Fibroblast of skin of left quadriceps (primary cell): ENCODE results near the gene FZD8.

Source experiments
- DNase-seq, 2 experiments: peaks; one replicate each; pipeline ENCODE4 v3.0.0-alpha.2; 2013; ENCODE audit warnings: low read depth in 2 of 2

FZD8 gene

DNA sequence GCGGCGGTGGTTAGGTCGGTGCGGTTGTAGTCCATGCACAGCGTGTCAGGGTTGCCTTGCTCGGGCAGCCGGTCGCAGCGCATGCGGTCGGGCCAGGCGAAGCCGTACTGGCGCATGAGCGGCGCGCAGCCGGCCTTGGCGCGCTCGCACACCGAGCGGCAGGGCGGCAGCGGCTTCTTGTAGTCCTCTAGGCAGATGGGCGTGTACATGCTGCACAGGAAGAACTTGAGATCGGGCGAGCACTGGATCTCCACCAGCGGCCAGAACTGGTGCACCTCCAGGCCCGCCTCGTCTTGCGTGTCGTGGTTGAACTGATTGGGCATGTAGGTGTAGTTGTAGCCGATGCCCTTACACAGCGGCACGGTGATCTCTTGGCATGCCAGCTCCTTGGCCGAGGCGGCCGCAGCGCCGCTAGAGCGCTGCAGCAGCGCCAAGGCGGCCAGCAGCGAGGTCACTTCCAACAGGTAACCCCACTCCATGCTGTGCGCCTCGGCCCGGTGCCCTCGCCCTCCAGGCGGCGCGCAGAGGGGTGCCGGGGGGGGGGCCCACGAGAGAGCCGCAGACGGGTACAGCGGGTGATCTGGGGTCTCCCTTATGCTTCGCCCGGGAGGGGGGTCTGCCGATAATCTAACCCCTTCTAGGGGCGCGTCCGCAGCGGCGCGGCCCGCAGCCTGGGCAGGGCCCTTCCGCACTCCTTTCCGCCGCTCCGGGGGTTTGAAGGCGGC is 983 bp downstream of the FZD8 start:
- DNase-seq = peak; percentile 58

DNA sequence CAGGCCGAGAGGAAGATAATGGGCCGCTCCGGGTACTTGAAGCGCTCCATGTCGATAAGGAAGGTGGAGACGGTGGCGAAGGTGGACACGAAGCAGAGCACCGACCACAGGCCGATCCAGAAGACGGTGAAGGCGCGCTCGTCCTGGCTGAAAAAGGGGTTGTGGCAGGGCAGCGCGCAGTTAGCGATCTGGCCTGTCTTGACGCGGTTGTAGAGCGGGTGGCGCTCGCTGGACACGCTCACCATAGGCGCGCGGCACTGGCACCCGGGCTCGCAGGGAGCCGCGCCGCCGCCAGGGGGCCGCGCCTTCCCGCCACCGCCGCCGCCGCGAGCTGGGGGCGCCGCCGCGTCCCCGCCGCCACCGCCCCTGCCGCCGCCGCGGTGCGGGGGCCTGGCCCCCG is 1.6 kb downstream of the FZD8 start:
- no peak for DNase-seq

DNA sequence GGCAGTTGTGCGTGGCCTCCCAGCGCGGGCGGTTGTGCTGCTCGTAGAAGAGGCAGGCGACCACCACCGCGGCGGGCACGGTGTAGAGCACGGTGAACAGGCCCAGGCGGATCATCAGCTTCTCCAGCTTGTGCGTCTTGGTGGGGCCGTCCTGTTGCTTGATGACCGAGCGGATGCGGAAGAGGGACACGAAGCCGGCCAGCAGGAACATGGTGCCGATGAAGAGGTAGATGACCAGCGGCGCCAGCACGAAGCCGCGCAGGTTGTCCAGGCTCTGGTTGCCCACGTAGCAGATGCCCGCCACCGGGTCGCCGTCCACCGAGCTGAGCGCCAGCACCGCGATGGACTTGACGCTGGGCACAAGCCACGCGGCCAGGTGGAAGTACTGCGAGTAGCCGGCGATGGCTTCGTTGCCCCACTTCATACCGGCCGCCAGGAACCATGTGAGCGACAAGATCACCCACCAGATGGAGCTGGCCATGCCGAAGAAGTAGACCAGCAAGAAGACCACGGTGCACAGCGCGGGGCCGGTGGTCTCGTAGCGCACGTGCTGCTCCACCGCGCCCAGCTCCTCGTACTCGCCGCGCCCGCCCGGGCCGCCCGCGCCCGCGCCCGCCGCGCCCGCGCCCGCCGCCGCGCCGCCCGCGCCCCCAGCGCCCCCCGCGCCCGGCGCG is 2.2 kb downstream of the FZD8 start:
- DNase-seq = no peak

DNA sequence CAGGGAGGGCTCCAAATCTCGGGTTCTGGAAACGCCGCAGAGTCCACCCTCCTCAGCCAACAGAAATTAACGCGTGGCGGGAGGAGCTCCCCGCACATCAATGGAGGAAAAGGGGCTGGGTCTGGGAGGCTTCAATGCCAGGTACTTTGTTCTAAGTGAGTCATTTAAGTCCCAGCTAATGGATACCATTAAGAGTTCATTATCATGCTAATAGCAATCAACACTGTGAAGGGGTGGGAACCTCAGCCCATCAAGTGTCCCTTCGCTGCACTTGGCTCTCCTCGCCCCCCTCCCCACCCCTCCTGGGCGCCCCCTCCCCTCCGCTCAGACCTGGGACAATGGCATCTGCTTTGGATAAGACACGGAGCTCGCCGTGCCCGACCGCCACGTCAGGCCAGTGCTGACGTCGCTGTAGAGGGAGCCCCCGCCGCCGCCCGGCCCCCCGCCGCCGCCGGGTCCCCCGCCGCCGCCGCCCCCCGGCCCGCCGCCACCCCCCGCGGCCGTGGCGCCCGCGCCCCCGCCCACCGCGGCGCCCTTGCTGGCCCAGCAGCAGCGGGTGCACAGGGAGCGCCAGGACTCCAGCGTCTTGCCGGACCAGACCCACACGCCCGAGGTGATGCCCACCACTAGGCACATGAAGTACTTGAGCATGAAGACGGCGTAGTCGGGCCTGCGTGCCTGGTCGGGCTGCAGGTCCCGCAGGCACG is 2.9 kb downstream of the FZD8 start:
- no peak for DNase-seq

DNA sequence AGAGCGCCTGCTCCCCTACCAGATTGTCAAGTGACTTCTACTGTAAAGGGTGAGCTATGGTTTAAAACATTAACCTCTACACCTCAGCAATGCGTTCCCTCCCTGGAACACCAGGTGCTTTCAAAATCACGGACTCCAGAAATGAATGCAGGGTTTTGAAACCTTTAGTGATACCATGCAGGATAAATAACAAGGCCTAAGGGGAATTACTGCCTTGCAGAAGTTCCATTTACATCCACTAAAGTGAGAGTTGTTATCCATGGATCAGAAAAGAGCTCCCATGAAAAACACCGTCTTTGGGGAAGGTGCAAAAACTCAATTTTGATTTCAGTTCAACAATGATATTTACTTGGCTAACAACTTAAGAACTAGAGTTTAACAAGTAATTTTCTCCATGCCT is 4.0 kb downstream of the FZD8 start:
- DNase-seq = no peak

DNA sequence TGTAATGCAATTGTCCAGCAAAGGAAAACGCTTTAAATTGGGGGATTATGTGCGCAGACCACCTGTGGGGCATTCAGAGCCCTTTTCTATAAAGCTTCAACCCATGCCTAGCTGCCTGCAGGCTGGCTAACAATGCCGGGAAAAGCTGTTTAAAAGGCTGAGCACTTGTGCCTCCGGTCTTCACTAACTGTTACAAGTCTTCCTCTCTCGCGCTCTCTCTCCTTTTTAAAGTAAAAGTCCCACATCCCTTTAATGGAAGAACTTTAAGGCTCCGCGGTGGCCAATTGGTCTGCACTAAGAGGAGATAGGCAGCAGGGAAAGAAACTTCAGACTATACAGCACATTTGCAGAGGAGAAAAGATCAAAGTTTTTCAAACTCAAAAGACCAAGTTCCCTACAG is 4.6 kb downstream of the FZD8 start:
- DNase-seq = no peak

DNA sequence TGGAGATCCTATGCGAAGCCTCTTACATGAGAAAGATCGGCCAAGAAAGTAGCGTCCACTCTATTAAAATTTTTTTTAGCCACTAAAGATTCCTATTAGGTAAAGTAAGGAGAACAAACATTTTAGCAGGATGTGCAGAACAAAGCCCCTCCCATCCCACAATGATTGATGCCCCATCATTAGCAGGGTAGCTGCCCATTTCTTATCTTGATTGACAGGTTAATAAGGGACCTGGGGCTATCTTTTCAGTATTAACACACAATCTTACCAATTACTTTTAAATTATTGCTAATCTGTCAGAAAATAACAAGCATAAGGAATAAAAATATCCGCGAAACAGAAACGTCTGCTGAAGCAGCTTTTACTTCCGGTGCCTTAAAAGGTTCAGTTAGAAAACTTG is 5.1 kb downstream of the FZD8 start:
- DNase-seq = no peak

DNA sequence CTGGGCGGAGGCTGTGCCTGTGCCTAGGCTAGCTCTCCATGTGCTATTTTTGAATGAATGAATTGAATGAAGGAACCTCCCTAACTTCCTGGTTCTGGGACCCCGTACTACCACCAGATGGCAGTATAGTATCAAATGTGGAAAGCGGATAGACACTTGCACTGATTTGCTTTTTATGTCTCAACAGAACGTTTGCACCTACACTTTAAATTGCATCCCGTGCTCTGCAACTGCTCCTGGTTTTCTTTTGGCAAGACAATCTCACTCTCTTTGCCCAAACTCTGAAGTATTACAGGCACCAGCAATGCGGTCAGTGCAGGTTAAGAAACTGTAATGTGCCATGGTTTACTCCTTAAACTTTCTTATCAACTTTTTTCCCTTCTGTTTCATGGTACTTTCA is 6.5 kb downstream of the FZD8 start:
- peak; percentile 44 to 50 for DNase-seq

DNA sequence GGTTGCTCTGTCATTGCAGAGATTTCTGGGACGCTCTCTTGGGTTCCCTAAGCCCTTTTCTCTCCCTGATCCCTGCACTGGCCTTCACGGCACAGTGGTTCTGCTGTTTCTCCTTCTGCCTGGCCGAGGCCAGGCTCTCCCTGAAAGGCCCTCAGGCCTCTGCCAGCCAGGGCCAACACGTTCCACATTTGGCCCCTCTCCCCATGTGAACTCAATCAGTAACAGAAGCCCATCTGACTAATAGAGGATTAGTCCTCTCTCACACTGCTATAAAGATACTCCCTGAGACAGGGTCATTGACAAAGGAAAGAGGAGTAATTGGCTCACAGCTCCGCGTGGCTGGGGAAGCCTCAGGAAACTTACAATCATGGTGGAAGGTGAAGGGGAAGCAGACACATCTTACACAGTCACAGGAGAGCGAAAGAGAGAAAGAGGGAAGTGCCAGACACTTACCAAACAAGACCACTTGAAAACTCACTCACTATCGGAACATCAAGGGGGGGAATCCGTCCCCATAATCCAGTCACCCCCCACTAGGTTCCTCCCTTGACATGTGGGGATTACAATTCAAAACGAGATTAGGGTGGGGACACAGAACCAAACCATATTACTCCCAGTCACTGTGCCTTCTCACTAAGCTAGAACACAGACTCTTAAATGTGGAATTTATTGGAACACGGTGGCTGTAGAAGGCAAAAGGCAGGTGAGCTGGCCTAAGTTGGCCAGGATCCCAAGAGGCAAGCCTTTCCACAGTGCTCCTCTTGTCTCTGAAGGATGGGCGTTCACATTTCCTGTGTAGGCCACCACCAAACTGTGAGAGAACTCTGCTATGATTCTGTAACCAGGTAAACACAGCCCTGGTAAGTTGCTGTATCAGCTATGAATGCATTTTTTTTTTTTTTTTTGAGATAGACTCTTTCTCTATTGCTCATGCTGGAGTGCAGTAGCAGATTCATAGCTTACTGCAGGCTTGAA is 8.8 kb downstream of the FZD8 start:
- no peak for DNase-seq

DNA sequence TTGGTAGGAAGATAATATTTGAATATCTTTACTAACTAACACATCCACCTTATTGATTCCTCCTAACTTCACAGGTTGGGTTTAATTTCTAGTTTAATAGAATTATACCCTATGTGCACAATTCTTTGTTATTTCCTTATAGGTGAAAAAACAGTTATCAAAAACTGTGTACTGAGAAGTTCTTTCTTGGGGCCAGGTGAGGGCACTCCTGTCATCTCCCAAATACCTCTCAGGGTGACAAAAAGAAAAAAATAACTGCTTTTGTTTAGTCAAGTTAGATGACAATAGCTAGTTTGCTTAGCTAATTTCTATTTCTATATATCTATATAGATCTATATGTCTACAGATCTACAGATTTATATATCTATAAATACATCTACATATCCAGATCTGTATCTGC is 10.1 kb downstream of the FZD8 start:
- DNase-seq = no peak

DNA sequence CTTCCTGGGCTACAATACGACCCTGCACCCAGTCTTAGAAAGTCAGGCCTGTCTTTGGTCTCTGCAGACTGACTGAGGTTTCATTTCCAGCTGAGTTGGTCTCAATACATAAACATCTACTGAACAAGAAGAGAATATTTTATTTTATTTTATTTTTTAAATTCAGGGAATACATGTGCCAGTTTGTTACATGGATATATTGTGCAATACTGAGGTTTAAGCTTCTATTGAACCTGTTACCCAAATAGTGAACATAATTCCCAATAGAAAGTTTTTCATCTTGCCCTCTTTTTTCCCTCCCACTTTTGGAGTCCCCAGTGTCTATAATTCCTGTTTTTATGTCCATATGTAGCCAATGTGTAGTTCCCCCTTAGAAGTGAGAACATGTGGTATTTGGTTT is 10.7 kb downstream of the FZD8 start:
- no peak for DNase-seq

DNA sequence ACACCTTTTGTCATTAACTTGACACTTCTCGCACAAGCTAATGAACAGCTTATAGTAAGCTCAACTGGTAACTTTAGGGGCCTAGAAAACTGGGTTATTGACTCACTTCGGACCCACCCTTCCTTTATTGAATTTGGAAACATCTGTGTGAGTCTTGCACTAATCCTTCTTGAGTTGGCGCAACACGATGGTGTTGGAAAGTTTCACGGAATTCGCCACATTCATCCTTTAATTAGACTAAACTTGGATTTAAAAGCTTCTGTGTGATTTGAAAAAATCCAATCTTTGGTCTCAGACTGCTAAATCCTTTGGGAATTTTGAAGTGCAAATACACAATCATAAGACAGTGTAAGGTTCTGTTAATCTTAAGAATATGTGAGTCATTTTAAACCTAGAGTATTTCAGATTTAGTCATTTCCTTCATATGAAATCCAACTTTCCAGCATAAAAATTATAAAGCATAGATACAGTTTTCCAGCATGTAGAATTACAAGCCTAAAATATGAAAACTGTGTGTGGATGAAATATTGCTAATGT is 15.1 kb downstream of the FZD8 start:
- peak in 1 of 2 experiments; percentile 39 for DNase-seq

DNA sequence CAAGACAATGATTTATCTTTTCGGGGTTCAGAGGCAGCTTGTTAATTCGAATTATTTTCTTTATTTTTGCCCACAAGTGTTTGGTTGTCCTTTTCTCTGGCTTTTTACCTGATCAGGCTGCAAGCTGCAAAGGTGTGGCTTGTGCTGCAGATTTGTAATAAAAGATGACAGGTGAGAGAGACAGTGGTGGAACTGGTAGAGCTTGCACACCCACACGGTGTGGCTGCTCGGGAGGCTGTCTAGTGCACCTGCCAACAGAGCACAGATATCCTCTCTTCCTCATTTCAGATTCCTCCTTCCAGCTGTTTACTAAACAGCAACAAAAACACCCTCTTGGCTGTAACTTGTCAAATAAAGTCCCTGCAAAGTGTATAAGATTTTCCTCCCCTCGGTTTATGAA is 27.8 kb downstream of the FZD8 start:
- DNase-seq = no peak

DNA sequence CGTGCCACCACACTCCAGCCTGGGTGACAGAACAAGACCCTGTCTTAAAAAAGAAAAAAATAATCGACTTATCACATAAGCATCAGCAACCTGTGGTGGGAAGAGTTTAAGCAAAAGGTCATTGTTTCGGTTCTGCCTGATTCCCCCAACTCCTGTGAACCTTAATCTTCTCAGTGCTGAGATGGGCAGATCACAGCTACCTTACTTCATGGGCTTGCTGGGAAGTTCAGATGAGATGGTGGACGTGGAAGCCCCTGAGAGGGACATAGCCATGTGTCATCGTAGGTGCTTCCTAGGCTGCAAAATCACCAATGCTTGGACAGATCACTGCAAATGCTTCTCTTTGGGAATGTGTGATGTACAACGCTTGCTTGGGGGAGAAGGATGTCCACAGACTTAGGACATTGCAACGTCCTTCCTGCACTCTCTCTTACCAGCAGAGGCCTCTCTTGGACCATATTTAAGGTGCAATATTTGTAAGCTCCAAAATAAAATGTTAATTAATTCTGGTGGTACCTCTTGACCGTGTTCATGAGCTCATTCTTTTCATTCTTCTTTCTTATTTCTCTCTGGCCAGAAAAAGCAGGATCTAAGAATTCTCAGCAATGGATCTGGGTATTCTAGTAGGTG is 28.4 kb downstream of the FZD8 start:
- no peak for DNase-seq

DNA sequence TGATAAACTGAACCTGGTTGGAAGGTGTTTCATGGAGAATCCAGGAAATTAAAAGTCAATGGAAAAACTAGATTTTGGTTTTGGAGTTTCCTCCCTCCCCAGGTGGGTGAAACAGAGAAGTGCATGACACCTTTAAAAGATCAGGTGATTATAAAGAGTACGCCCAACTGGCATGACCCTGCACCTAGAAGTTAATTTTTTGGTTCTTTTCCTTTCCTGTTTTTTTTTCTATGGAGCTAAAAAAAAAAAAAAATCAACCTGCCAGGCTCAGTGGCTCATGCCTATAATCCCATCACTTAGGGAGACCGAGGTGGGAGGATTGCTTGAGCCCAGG is 29.0 kb downstream of the FZD8 start:
- DNase-seq = no peak

DNA sequence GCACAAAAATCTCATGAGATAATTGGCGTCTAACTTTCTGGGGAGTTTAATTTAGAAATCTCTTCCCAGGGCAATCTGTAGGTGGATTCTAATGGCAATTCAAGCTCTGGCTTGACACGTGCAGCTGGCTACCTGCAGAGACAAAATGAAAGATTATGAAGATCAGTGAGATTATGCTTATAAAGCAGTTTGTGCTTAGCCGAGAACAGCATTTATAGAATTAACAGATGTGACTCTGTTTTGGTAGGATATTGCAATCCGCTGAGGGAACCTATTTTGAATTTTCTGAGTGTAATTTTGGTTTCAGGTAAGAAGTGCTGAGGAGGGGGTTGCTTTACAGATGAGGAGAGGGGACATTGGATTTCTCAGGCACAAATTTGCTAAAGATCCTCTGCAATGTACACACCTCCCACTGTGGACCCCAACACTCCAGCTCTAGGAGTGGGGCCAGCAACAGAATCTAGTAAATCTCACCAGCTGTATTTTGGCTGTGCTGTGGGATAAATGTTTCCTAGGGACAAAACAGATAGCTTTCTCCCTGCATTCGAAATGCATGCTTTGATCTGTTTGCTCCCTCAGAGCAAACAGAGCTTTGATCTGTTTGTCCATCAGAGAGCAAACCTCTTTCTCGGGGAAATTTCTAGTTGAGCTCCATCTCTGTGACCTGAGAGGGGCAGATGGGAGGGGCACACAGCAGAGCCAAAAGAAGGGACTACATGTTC is 29.6 kb downstream of the FZD8 start:
- no peak for DNase-seq

DNA sequence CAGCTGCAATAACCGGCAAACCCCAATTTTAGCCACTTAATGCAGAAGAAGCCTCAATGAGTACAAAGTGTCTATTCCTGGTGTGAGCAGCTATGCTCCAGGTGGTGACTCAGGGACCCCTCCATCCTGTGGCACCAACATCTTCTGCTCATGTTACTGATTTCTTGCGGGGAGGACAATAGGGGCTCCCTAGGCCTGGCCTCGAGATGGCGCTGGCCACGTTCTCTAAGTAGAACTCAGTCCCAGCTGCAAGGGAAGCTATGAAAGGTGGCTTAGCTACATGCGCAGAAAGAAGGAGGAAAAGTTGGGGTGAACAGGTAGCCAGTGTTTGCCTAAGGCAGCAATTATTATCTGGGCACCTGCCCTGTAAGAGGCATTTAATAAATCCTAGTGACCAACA is 30.3 kb downstream of the FZD8 start:
- DNase-seq = no peak

DNA sequence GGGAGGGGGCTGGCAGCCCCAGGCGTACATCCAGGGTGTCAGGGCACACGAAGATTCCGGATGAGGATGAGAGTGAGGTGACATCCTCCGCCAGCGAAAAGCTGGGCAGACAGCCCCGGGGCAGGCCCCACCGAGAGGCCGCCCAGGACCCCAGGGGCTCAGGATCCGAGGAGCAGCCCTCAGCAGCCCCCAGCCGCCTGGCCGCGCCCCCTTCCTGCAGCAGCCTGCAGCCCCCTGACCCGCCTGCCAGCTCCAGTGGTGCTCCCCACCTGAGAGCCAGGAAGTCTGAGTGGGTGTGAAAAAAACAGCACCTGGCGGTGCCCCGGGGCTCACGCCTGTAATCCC is 33.8 kb downstream of the FZD8 start:
- no peak for DNase-seq

DNA sequence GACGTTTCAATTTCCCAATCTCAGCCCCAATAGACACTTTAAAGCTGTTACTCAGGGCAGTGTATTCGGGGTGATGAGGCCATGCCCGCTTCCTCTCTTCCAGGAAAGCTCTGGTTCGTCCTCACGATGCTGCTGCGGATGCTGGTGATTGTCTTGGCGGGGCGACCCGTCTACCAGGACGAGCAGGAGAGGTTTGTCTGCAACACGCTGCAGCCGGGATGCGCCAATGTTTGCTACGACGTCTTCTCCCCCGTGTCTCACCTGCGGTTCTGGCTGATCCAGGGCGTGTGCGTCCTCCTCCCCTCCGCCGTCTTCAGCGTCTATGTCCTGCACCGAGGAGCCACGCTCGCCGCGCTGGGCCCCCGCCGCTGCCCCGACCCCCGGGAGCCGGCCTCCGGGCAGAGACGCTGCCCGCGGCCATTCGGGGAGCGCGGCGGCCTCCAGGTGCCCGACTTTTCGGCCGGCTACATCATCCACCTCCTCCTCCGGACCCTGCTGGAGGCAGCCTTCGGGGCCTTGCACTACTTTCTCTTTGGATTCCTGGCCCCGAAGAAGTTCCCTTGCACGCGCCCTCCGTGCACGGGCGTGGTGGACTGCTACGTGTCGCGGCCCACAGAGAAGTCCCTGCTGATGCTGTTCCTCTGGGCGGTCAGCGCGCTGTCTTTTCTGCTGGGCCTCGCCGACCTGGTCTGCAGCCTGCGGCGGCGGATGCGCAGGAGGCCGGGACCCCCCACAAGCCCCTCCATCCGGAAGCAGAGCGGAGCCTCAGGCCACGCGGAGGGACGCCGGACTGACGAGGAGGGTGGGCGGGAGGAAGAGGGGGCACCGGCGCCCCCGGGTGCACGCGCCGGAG is 34.4 kb downstream of the FZD8 start:
- DNase-seq = no peak

DNA sequence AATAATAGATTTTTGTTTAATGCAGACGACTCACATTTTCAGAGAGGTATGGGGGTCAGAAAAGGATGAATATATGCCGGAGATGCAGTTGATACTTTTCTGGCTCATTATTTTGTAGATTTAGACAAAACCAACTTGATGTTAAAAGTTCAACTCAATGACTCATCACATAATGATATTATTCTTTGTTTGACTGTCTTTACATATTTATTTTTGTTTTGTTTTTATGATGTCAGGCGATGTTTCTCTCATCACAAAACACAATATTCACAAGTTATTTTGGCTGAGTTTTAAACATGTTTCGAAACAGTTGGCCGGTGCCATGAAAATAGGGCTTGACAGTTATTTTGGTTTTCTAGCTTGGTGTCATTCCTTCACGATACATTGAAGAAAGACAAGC is 35.7 kb downstream of the FZD8 start:
- DNase-seq = no peak
